Measurements from ENCODE around the gene RMC1.

- TF ChIP-seq, protein P1, sequence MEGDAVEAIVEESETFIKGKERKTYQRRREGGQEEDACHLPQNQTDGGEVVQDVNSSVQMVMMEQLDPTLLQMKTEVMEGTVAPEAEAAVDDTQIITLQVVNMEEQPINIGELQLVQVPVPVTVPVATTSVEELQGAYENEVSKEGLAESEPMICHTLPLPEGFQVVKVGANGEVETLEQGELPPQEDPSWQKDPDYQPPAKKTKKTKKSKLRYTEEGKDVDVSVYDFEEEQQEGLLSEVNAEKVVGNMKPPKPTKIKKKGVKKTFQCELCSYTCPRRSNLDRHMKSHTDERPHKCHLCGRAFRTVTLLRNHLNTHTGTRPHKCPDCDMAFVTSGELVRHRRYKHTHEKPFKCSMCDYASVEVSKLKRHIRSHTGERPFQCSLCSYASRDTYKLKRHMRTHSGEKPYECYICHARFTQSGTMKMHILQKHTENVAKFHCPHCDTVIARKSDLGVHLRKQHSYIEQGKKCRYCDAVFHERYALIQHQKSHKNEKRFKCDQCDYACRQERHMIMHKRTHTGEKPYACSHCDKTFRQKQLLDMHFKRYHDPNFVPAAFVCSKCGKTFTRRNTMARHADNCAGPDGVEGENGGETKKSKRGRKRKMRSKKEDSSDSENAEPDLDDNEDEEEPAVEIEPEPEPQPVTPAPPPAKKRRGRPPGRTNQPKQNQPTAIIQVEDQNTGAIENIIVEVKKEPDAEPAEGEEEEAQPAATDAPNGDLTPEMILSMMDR (IDR thresholded peaks at IDR 0.05; ENCODE audit: low read depth, low read length) = no peak
- no peak for TF ChIP-seq EZH2phosphoT487 (IDR thresholded peaks at IDR 0.05; ENCODE audit: low read depth)
These were observed 1.7 kb upstream of the RMC1 start for GRCh38 chr18:23501626-23502025.
